ENCODE measurements around the gene SPECC1.
"Not testable (repeated sequence)": the region's sequence is repeated elsewhere in the genome, so short reads cannot be mapped to it uniquely, and the experiment has no call there.

The SPECC1 gene

GRCh38 chr17:20155258-20156195, 146.4 kb downstream of the SPECC1 start:
- DNase-seq (ENCODE audit: low read depth): peak; percentile 89
- TF ChIP-seq CTCF (conservative IDR thresholded peaks at IDR 0.05; ENCODE audit: low read length): no peak
- H3K4me3 ChIP-seq (ENCODE audit: low read length): peak overlapping the region; percentile 64

GRCh38 chr17:20156196-20157000, 147.2 kb downstream of the SPECC1 start:
- H3K4me3 ChIP-seq (ENCODE audit: low read length): peak overlapping the region; percentile 64
- peak; percentile 22 for DNase-seq (ENCODE audit: low read depth)

GRCh38 chr17:20157001-20157310, 147.8 kb downstream of the SPECC1 start:
- TF ChIP-seq CTCF (conservative IDR thresholded peaks at IDR 0.05; ENCODE audit: low read length): no peak
- peak overlapping the region; percentile 64 for H3K4me3 ChIP-seq (ENCODE audit: low read length)
- no peak for DNase-seq (ENCODE audit: low read depth)

More at GRCh38 chr17:20156196-20157000, 147.2 kb downstream of the SPECC1 start:
- TF ChIP-seq CTCF (conservative IDR thresholded peaks at IDR 0.05; ENCODE audit: low read length): no peak

- DNase-seq (ENCODE audit: low read depth): no peak
- no peak for TF ChIP-seq CTCF (conservative IDR thresholded peaks at IDR 0.05; ENCODE audit: low read length)
- no peak overlapping the region for H3K4me3 ChIP-seq (ENCODE audit: low read length)
These were observed 149.4 kb downstream of the SPECC1 start for GRCh38 chr17:20158580-20158979.

GRCh38 chr17:20159406-20160069, 150.4 kb downstream of the SPECC1 start:
- DNase-seq (ENCODE audit: low read depth): peak; percentile 25
- H3K4me3 ChIP-seq (ENCODE audit: low read length): no peak overlapping the region
- TF ChIP-seq CTCF (conservative IDR thresholded peaks at IDR 0.05; ENCODE audit: low read length): no peak

- H3K4me3 ChIP-seq (ENCODE audit: low read length); DNase-seq (ENCODE audit: low read depth): not testable (repeated sequence)
These were observed 156.4 kb downstream of the SPECC1 start for GRCh38 chr17:20165516-20165915.

- DNase-seq (ENCODE audit: low read depth): no peak
- H3K4me3 ChIP-seq (ENCODE audit: low read length): no peak overlapping the region
- no peak for TF ChIP-seq CTCF (conservative IDR thresholded peaks at IDR 0.05; ENCODE audit: low read length)
These were observed 160.9 kb downstream of the SPECC1 start for GRCh38 chr17:20170085-20170484.

All from AG10803 (cell line).